ENCODE data around the gene C3.

DNA sequence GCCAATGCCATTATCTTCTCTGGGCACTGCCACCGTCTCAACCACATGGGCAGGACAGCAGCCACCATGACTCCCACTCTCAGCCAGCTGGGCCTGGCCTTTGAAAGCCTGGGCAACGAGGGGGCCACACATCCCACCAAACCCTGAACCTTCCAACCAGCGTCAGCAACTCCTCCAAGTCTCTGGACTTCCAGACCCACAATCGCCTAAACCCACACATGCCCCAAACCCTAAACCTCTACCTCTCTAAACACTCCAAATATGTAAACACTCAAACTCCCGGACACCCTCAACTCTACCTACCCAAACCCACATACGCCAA is 949 bp downstream of the C3 start:
- TF ChIP-seq CHD4 (IDR thresholded peaks at IDR 0.05; ENCODE audit: borderline replicate concordance) (no peak), CHD2 (IDR thresholded peaks at IDR 0.05; ENCODE audit: low read length, partially characterized antibody) (no peak), POLR2A (IDR thresholded peaks at IDR 0.05; ENCODE audit: low read length) (no peak), EP300 (IDR thresholded peaks at IDR 0.05) (no peak), TP53 (CRISPR knock-in tag; IDR thresholded peaks at IDR 0.05) (no peak), CBX8 (IDR thresholded peaks at IDR 0.05) (no peak), SMC3 (IDR thresholded peaks at IDR 0.05) (no peak), POLR2AphosphoS2 (conservative IDR thresholded peaks at IDR 0.05; ENCODE audit: low read length) (no peak)
- TF ChIP-seq, protein P1, sequence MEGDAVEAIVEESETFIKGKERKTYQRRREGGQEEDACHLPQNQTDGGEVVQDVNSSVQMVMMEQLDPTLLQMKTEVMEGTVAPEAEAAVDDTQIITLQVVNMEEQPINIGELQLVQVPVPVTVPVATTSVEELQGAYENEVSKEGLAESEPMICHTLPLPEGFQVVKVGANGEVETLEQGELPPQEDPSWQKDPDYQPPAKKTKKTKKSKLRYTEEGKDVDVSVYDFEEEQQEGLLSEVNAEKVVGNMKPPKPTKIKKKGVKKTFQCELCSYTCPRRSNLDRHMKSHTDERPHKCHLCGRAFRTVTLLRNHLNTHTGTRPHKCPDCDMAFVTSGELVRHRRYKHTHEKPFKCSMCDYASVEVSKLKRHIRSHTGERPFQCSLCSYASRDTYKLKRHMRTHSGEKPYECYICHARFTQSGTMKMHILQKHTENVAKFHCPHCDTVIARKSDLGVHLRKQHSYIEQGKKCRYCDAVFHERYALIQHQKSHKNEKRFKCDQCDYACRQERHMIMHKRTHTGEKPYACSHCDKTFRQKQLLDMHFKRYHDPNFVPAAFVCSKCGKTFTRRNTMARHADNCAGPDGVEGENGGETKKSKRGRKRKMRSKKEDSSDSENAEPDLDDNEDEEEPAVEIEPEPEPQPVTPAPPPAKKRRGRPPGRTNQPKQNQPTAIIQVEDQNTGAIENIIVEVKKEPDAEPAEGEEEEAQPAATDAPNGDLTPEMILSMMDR (IDR thresholded peaks at IDR 0.05): no peak
- TF ChIP-seq, protein P2, sequence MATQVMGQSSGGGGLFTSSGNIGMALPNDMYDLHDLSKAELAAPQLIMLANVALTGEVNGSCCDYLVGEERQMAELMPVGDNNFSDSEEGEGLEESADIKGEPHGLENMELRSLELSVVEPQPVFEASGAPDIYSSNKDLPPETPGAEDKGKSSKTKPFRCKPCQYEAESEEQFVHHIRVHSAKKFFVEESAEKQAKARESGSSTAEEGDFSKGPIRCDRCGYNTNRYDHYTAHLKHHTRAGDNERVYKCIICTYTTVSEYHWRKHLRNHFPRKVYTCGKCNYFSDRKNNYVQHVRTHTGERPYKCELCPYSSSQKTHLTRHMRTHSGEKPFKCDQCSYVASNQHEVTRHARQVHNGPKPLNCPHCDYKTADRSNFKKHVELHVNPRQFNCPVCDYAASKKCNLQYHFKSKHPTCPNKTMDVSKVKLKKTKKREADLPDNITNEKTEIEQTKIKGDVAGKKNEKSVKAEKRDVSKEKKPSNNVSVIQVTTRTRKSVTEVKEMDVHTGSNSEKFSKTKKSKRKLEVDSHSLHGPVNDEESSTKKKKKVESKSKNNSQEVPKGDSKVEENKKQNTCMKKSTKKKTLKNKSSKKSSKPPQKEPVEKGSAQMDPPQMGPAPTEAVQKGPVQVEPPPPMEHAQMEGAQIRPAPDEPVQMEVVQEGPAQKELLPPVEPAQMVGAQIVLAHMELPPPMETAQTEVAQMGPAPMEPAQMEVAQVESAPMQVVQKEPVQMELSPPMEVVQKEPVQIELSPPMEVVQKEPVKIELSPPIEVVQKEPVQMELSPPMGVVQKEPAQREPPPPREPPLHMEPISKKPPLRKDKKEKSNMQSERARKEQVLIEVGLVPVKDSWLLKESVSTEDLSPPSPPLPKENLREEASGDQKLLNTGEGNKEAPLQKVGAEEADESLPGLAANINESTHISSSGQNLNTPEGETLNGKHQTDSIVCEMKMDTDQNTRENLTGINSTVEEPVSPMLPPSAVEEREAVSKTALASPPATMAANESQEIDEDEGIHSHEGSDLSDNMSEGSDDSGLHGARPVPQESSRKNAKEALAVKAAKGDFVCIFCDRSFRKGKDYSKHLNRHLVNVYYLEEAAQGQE (IDR thresholded peaks at IDR 0.05): no peak
